Neural cell (in vitro differentiated cells): ENCODE data around the gene CASP10.

Source experiments
- CTCF ChIP-seq: fragments of 450-650 bp; IDR thresholded peaks from 2 replicates; pipeline ENCODE4 v1.5.1; 2014; ENCODE audit warnings: antibody characterized with exemption, mild to moderate bottlenecking, moderate library complexity; ENCODE audit not compliant: poor library complexity, severe bottlenecking
- EZH2 ChIP-seq: fragments of 200-600, 300-800 bp; shearing (Covaris generic), sonication (generic); IDR thresholded peaks from 2 replicates; pipeline ENCODE4 v1.6.1; 2014; ENCODE audit warnings: antibody characterized with exemption, low read length, borderline replicate concordance, mild to moderate bottlenecking; ENCODE audit not compliant: insufficient read depth, poor library complexity, severe bottlenecking
- MXI1 ChIP-seq: fragments of 450-650 bp; conservative IDR thresholded peaks from 2 replicates; pipeline ENCODE4 v1.6.1; 2014; ENCODE audit warnings: antibody characterized with exemption, mild to moderate bottlenecking; ENCODE audit not compliant: poor library complexity, severe bottlenecking
- POLR2AphosphoS5 ChIP-seq: IDR thresholded peaks from 2 replicates; pipeline ENCODE4 v1.6.1; 2012
- RAD21 ChIP-seq: fragments of 450-650 bp; conservative IDR thresholded peaks from 2 replicates; pipeline ENCODE4 v1.6.1; 2014; ENCODE audit warnings: antibody characterized with exemption, mild to moderate bottlenecking, moderate library complexity
- SMC3 ChIP-seq: fragments of 450-650 bp; conservative IDR thresholded peaks from 2 replicates; pipeline ENCODE4 v1.6.1; 2014; ENCODE audit warnings: antibody characterized with exemption, mild to moderate bottlenecking, moderate library complexity; ENCODE audit not compliant: poor library complexity
- TF ChIP-seq, protein P1 (sequence below): IDR thresholded peaks from 2 replicates; pipeline ENCODE4 v1.6.1; 2012; ENCODE audit warnings: borderline replicate concordance

- TF ChIP-seq, protein P1, sequence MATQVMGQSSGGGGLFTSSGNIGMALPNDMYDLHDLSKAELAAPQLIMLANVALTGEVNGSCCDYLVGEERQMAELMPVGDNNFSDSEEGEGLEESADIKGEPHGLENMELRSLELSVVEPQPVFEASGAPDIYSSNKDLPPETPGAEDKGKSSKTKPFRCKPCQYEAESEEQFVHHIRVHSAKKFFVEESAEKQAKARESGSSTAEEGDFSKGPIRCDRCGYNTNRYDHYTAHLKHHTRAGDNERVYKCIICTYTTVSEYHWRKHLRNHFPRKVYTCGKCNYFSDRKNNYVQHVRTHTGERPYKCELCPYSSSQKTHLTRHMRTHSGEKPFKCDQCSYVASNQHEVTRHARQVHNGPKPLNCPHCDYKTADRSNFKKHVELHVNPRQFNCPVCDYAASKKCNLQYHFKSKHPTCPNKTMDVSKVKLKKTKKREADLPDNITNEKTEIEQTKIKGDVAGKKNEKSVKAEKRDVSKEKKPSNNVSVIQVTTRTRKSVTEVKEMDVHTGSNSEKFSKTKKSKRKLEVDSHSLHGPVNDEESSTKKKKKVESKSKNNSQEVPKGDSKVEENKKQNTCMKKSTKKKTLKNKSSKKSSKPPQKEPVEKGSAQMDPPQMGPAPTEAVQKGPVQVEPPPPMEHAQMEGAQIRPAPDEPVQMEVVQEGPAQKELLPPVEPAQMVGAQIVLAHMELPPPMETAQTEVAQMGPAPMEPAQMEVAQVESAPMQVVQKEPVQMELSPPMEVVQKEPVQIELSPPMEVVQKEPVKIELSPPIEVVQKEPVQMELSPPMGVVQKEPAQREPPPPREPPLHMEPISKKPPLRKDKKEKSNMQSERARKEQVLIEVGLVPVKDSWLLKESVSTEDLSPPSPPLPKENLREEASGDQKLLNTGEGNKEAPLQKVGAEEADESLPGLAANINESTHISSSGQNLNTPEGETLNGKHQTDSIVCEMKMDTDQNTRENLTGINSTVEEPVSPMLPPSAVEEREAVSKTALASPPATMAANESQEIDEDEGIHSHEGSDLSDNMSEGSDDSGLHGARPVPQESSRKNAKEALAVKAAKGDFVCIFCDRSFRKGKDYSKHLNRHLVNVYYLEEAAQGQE, result no peak
- TF ChIP-seq POLR2AphosphoS5 (no peak), SMC3 (no peak), CTCF (no peak), RAD21 (no peak), EZH2 (no peak), MXI1 (no peak)
Observed at GRCh38 chr2:201135386-201135785, 47.6 kb upstream of the CASP10 start.
